B cell (primary cell): ENCODE results near the gene FHIT.

Experiments
- EZH2 ChIP-seq: IDR thresholded peaks from 2 replicates; pipeline ENCODE4 v1.6.1; 2012; ENCODE audit warnings: borderline replicate concordance, low read depth, mild to moderate bottlenecking, moderate library complexity, low read length; ENCODE audit not compliant: insufficient read depth, poor library complexity, severe bottlenecking
- TF ChIP-seq, protein P1 (sequence below): fragments of 200-600 bp; IDR thresholded peaks from one replicate; pipeline ENCODE4 v1.8.0; 2022; ENCODE audit warnings: antibody characterized with exemption, mild to moderate bottlenecking

GRCh38 chr3:59811160-59811559 lies 1440.1 kb downstream of the FHIT start:
- TF ChIP-seq, protein P1, sequence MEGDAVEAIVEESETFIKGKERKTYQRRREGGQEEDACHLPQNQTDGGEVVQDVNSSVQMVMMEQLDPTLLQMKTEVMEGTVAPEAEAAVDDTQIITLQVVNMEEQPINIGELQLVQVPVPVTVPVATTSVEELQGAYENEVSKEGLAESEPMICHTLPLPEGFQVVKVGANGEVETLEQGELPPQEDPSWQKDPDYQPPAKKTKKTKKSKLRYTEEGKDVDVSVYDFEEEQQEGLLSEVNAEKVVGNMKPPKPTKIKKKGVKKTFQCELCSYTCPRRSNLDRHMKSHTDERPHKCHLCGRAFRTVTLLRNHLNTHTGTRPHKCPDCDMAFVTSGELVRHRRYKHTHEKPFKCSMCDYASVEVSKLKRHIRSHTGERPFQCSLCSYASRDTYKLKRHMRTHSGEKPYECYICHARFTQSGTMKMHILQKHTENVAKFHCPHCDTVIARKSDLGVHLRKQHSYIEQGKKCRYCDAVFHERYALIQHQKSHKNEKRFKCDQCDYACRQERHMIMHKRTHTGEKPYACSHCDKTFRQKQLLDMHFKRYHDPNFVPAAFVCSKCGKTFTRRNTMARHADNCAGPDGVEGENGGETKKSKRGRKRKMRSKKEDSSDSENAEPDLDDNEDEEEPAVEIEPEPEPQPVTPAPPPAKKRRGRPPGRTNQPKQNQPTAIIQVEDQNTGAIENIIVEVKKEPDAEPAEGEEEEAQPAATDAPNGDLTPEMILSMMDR = no peak
- no peak for TF ChIP-seq EZH2
